Measurements from ENCODE around the gene ZBED2.

Gene ZBED2

DNA sequence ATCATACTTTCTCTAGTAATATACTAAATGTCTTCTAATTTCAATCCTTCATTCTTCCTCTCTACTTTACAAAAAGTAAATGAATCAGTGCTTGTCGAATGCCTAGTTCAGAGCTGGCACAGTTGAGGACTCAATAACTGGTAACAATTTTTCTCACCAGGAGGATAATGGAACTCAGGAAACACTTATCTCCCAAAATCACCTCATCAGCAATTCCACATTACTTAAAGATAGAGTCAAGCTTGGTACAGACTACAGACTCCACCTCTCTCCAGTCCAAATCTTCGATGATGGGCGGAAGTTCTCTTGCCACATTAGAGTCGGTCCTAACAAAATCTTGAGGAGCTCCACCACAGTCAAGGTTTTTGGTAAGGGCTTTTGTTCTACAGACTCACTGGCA lies 16.3 kb downstream of the ZBED2 start:
- no peak for DNase-seq (ENCODE audit: low spot score)
- no peak overlapping the region for H3K4me3 ChIP-seq
- TF ChIP-seq, protein P1, sequence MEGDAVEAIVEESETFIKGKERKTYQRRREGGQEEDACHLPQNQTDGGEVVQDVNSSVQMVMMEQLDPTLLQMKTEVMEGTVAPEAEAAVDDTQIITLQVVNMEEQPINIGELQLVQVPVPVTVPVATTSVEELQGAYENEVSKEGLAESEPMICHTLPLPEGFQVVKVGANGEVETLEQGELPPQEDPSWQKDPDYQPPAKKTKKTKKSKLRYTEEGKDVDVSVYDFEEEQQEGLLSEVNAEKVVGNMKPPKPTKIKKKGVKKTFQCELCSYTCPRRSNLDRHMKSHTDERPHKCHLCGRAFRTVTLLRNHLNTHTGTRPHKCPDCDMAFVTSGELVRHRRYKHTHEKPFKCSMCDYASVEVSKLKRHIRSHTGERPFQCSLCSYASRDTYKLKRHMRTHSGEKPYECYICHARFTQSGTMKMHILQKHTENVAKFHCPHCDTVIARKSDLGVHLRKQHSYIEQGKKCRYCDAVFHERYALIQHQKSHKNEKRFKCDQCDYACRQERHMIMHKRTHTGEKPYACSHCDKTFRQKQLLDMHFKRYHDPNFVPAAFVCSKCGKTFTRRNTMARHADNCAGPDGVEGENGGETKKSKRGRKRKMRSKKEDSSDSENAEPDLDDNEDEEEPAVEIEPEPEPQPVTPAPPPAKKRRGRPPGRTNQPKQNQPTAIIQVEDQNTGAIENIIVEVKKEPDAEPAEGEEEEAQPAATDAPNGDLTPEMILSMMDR (IDR thresholded peaks at IDR 0.05), result no peak
- H3K27ac ChIP-seq, result no peak overlapping the region

DNA sequence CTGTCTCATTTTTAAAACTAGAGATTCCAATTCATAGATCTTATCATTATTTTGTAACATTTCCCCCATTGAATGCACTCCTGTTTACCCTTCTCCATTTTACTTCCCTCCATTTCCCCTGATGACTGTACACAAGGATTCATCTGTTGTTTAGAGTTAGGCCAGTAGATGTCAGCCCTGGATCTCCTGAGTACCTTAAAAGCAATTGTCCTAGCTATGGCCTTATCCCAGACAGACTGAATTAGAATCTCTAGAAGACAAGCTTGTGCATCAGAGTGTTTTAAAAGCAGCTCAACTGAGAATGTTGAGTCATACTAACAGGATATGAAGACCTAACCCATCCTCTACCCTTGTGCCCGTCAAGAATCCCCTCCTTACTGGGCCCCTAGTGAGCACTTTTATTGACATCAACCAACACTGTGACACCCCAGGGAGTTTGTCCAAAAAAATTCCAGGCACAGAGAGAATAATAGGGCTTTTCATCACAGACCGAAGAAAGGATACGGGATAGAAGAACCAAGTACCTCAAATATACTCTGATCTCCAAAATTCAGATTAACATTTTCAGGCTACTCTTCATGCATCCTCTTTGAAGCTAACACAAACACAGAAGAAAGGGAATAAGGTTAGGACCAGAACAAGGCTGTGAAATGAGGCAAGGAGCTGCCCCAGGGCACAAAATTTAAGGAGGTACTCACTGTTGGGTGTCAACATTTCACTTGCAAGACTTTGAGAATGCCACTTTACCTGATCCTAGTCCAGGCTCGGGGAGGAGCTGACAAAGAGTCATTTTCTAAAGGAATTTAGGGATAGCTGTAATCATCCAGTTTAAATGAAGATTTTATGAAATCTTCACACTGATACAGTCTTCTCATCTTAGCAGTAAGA lies 17.1 kb downstream of the ZBED2 start:
- no peak for DNase-seq (ENCODE audit: low spot score)

DNA sequence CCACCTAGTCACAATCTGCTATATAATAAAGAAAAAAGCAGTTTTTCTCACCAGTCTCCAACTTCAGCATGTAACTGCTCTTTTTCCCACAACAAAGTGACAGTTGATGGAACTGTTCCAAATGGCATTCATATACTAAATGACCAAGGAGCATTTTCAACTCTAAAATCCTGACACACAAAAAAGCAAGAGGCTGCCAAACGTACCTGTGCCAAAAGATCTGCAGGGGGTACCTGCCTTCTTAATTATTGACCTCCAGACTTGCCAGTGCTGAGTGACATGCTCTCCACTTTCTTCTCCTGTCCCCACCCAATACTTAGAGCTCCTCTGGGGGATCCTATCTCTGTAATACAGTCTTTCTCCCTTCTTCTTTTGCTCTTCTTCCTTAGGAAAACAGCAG lies 18.0 kb downstream of the ZBED2 start:
- Histone ChIP-seq H3K27ac (no peak overlapping the region), H3K4me3 (no peak overlapping the region)
- TF ChIP-seq, protein P1 (IDR thresholded peaks at IDR 0.05), result no peak
- DNase-seq (ENCODE audit: low spot score), result no peak

More for the DNA sequence above, 17.1 kb downstream of the ZBED2 start:
- no peak overlapping the region for H3K4me3 ChIP-seq
- H3K27ac ChIP-seq, result no peak overlapping the region
- TF ChIP-seq, protein P1 (IDR thresholded peaks at IDR 0.05), result no peak

DNA sequence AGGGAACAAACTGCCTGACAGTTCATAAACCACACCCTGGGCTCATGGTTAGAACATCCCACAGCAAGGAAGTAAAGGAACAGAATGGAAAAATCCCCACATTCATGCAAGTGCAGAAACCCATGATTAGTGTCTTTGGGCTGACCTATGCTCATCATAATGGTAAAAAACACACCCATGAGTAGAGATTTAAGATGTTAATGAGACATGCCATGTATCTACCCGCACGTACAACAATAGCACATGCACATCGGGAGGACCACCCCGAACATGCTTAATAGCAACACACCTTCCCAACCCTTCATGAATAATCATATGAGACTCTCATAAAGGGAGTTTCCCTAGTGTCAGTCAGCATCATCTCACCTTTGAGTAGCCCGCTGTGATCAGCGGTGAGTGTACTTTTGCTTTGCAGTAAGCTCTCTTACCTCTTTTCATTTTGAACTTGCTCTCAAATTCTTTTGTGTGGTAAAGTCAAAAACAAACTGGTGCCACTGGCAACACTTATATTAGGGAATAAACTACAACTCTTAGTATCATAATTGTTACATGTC lies 23.2 kb downstream of the ZBED2 start:
- DNase-seq (ENCODE audit: low spot score), result no peak
- TF ChIP-seq, protein P1 (IDR thresholded peaks at IDR 0.05), result no peak
- H3K4me3 ChIP-seq, result no peak overlapping the region
- H3K27ac ChIP-seq, result no peak overlapping the region

DNA sequence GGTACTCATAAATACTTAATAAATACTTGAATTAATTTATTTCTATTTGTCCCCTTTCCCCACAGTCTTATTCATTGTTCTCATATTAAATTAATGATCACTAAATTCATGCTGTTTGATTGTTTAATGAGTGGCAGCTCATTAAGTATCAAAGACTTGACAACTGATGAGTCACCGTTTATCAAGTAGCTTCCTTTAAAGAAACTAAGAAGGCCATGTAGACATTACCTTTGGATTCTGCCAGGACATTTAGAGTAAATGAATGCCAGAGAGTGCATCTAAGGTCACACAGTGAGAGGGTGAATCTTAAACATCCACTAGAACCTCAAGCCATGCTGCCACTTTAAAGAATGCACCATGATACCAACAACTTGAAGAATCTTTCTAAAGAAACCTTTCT lies 23.9 kb downstream of the ZBED2 start:
- Histone ChIP-seq H3K4me3 (no peak overlapping the region), H3K27ac (no peak overlapping the region)
- DNase-seq (ENCODE audit: low spot score), result no peak
- TF ChIP-seq, protein P1 (IDR thresholded peaks at IDR 0.05), result no peak

DNA sequence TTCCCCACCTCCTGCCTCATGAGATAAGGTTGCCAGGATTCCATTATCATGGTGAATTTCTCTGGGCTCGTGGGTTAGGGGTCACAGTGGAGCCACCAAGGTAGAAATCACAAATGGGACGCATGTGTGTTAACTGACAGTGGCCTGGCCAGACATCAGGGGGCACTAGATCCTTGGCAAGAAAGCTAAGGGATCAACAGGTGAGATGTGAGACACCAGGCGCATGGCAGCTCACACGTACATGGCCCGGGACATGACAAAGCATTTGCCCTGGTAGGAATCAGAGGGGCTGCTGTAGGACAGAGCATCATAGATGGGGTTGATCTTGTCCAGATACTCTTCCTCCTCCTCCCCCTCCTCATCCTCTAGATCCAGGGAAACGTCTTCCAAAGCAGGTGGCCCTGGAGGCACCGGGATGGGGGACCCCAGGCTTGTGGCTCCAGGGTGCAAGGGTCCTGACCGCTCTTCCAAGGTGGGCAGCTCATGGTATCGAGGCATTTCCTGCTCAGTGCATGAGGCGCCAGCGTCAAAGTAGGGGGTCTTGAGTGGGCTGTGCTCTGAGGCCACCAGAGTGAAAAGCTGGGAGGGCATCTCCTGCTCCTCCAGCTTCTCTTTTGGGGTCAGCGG lies 24.6 kb downstream of the ZBED2 start:
- TF ChIP-seq, protein P1 (IDR thresholded peaks at IDR 0.05), result no peak
- Histone ChIP-seq H3K4me3 (no peak overlapping the region), H3K27ac (no peak overlapping the region)
- no peak for DNase-seq (ENCODE audit: low spot score)

All from coronary artery (tissue), 2 donors.